ENCODE results near the gene PPP2R2C.

- TF ChIP-seq POLR2A (IDR thresholded peaks at IDR 0.05) = no peak
- TF ChIP-seq, protein P1, sequence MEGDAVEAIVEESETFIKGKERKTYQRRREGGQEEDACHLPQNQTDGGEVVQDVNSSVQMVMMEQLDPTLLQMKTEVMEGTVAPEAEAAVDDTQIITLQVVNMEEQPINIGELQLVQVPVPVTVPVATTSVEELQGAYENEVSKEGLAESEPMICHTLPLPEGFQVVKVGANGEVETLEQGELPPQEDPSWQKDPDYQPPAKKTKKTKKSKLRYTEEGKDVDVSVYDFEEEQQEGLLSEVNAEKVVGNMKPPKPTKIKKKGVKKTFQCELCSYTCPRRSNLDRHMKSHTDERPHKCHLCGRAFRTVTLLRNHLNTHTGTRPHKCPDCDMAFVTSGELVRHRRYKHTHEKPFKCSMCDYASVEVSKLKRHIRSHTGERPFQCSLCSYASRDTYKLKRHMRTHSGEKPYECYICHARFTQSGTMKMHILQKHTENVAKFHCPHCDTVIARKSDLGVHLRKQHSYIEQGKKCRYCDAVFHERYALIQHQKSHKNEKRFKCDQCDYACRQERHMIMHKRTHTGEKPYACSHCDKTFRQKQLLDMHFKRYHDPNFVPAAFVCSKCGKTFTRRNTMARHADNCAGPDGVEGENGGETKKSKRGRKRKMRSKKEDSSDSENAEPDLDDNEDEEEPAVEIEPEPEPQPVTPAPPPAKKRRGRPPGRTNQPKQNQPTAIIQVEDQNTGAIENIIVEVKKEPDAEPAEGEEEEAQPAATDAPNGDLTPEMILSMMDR (IDR thresholded peaks at IDR 0.05) = no peak
Measured at GRCh38 chr4:6418193-6418755, 54.1 kb downstream of the PPP2R2C start.

Data from heart left ventricle (tissue), 13 donors.